WI38 (cell line): ENCODE results near the gene GALR3.

Experiments
- H3K4me3 ChIP-seq: 2 replicates; pipeline ENCODE4 v1.5.1; 2011; ENCODE audit warnings: low read depth, mild to moderate bottlenecking, control low read depth, low read length
- CTCF ChIP-seq: IDR thresholded peaks from 2 replicates; pipeline ENCODE4 v1.5.1; 2012; ENCODE audit warnings: low read depth, mild to moderate bottlenecking, control low read depth, low read length

GALR3 gene, protein sequence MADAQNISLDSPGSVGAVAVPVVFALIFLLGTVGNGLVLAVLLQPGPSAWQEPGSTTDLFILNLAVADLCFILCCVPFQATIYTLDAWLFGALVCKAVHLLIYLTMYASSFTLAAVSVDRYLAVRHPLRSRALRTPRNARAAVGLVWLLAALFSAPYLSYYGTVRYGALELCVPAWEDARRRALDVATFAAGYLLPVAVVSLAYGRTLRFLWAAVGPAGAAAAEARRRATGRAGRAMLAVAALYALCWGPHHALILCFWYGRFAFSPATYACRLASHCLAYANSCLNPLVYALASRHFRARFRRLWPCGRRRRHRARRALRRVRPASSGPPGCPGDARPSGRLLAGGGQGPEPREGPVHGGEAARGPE

GRCh38 chr22:37823134-37823985, at the start of gene GALR3:
Gene GALR3, plus strand, starts transcription at chr22:37823382. Its CDS starts 25 bp downstream, at chr22:37823407.
- no peak within 1 kb of the TSS for H3K4me3 ChIP-seq
- no peak for TF ChIP-seq CTCF

GRCh38 chr22:37774728-37775127, 48.5 kb upstream of the GALR3 start:
- no peak overlapping the region for H3K4me3 ChIP-seq
- no peak for TF ChIP-seq CTCF

GRCh38 chr22:37775785-37776638, 47.2 kb upstream of the GALR3 start:
- TF ChIP-seq CTCF, result no peak
- H3K4me3 ChIP-seq, result no peak overlapping the region

DNA sequence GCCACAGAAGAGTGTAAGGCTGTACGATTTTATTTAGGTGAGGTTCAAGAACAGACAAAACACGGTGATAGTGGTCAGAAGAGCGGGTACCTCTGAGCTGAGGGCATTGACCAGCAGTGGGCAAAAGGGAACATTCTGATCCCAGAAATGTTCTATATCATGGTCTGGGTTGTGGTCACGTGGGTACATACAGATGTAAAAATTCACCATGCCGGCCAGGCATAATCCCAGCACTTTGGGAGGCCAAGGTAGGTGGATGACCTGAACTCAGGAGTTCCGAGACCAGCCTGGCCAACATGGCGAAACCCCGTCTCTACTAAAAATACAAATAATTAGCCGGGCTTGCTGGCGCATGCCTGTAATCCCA, 46.6 kb upstream of the GALR3 start:
- TF ChIP-seq CTCF, result no peak

GRCh38 chr22:37777122-37777687, 46.0 kb upstream of the GALR3 start:
- H3K4me3 ChIP-seq, result no peak overlapping the region
- no peak for TF ChIP-seq CTCF

More for the DNA sequence above, 46.6 kb upstream of the GALR3 start:
- no peak overlapping the region for H3K4me3 ChIP-seq

GRCh38 chr22:37778370-37779009, 44.7 kb upstream of the GALR3 start:
- H3K4me3 ChIP-seq, result no peak overlapping the region
- no peak for TF ChIP-seq CTCF
